K562 (cell line): ENCODE data around the gene ATL1. TPM values are rescaled to one million over a fixed set of nuclear protein-coding genes. Genes with fewer than 3 reads are reported as not detected.

Source experiments
- BRCA1 ChIP-seq, 2 experiments: fragments of 450-650 bp in 1 of 2; sonication (generic) in 1 of 2; formaldehyde crosslinking in 1 of 2; IDR thresholded peaks; 2 replicates each; pipeline versions ENCODE4 v1.5.0 to v1.6.1; 2017 to 2020; ENCODE audit warnings: mild to moderate bottlenecking in 1 of 2, missing genetic modification reagents in 1 of 2
- DNMT1 ChIP-seq: fragments of 450-650 bp; IDR thresholded peaks from 2 replicates; pipeline ENCODE4 v1.6.1; 2016; ENCODE audit warnings: antibody characterized with exemption, mild to moderate bottlenecking
- E4F1 ChIP-seq: fragments of 250-450 bp; sonication (Bioruptor Pico); IDR thresholded peaks from 2 replicates; pipeline ENCODE4 v1.5.0; 2021; ENCODE audit warnings: mild to moderate bottlenecking, borderline replicate concordance
- ZNF609 ChIP-seq: sonication (generic); formaldehyde crosslinking; IDR thresholded peaks from 2 replicates; pipeline ENCODE4 v1.8.1; 2023; ENCODE audit warnings: missing genetic modification reagents, mild to moderate bottlenecking, borderline replicate concordance
- polyA plus RNA-seq, 8 experiments: library from polyadenylated mRNA; depleted of rRNA in 4 of 8; stranded (reverse) in 5 of 8; unstranded in 3 of 8; fragments of >200 nt; fragmentation: Nextera tagmentation in 2 of 8; fragmentation: Illumina TruSeq in 1 of 8; extraction: Ambion mirVana in 2 of 8; extraction: Trizol in 1 of 8; gene quantifications; 2 replicates each; pipeline versions ENCODE4 v1.2.1 to v1.2.3, GENCODE V29; 2011 to 2014; ENCODE audit warnings: inconsistent platforms in 1 of 8, missing spikeins in 1 of 8
- total RNA-seq, 7 experiments: library from RNA; depleted of rRNA in 6 of 7; stranded (reverse); fragments of >200 nt in 6 of 7; fragmentation: Illumina TruSeq in 2 of 7; extraction: Trizol in 2 of 7; gene quantifications; 2 replicates each; pipeline versions ENCODE4 v1.2.1 to v1.2.3, GENCODE V29; 2011 to 2021; ENCODE audit warnings: low replicate concordance in 1 of 7

ATL1 gene
- total and polyA plus RNA-seq, 9 of the 15 experiments (the other 6 are each of a cell fraction or from before 2014, with no cell fraction given), result 0.04 to 0.16 (median 0.07) TPM; not detected in 4

GRCh38 chr14:50633954-50634353 is 74.0 kb downstream of the ATL1 start (continued):
- TF ChIP-seq ZNF609 (CRISPR knock-in tag), result no peak
- no peak for TF ChIP-seq BRCA1 (IDR thresholded peaks at IDR 0.05)
- TF ChIP-seq BRCA1 (CRISPR knock-in tag; IDR thresholded peaks at IDR 0.05), result no peak
- no peak for TF ChIP-seq E4F1 (CRISPR knock-in tag)
- no peak for TF ChIP-seq DNMT1
